Stimulated activated CD8-positive, alpha-beta memory T cell treated with anti-CD3 and anti-CD28 coated beads, Interleukin-15, amount 100 ng/mL, for 4 hours (primary cell): ENCODE results near the gene DMGDH.
A peak's percentile ranks its signal among the peaks of the same experiment; 100 is the strongest.
"Not testable (repeated sequence)": the region's sequence is repeated elsewhere in the genome, so short reads cannot be mapped to it uniquely, and the experiment has no call there.

ENCODE experiments used
- DNase-seq, 2 donors: peaks; one replicate each; pipeline ENCODE4 v3.0.0-alpha.2; 2020; ENCODE audit warnings: low read depth in 2 of 2

The DMGDH gene

GRCh38 chr5:79011869-79012268, 57.6 kb downstream of the DMGDH start:
- no peak for DNase-seq

- DNase-seq = no peak
Observed at GRCh38 chr5:79011219-79011836, 58.1 kb downstream of the DMGDH start.

DNA sequence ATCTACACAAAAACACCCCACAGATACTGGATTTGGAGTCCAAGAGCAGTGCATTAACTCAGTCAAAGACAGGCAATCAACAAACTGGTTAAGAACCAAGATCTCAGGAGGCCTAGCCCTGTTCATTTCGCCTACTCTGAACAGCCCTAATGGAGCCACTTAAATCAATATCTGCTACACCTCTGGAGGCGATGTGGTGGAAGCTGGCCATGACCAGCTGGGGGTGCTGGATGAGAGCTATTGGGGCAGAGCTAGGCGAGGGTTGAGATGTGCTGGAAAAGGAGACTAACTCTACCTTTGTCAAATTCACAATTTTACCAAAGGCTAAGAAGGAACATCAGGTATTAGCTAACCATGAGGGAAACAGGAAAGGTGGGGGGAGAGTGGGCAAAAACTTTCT, 61.1 kb downstream of the DMGDH start:
- no peak for DNase-seq

GRCh38 chr5:79007872-79008271, 61.6 kb downstream of the DMGDH start:
- DNase-seq = no peak

- DNase-seq = no peak
Observed at GRCh38 chr5:79005936-79006631, 63.4 kb downstream of the DMGDH start.

DNA sequence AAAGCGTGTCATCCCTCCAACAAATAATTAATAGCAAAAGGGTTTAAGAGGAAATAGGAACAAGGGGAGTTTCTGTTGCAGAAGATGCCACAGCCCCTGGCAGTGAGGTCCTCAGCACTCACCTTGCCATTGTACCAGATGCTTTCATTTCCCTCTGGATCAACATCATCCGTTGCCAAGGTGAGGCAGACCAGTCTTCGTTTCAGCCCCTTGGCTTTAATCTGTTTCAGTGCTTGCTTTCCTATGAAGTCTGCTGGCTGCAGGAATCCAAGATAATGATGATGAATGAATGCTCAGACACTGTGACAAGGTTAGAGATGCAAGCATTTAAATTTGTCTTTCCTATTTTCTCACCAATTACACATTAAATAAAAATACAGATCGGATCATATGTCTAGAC, 64.3 kb downstream of the DMGDH start:
- DNase-seq = no peak

GRCh38 chr5:79002374-79002773, 67.1 kb downstream of the DMGDH start:
- DNase-seq = no peak

DNA sequence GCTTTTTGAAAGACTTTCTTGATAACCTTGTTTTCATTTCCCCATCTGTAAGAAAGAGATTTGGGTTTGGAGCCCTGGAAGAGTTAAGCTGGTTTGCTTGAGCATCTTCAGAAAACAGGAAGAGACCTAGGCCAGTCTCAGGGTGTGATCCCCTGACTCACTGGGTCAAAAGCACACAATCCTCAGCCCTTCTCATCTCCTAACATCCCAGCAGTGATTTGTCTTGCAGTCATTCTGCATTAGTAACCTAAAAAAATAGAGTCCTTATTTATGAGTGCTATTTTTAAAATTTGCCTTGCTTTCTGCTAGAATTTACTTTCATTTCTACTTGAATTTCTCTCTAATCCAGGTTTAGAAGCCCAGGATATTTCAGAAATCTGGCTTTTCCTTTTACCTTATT, 68.0 kb downstream of the DMGDH start:
- DNase-seq = no peak

DNA sequence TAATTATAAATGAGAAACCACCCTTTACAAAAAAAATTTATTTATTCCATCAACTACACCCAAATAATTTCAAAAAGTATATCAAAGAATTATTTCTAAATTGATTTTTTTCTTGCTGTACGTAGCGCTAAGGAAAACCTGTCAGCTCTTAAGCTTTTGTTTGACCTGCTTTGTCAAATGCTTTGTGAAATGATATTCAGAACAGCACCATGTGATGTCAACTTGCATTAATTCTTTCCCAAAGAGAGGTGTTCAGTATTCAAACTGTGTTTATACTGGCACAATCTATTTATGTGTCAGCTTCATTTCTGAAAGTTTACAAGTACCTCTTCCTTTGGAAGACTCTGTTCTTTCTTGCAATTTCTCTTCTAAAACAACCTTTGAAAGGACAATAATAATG, 72.4 kb downstream of the DMGDH start:
- no peak for DNase-seq

- DNase-seq = no peak
Observed at GRCh38 chr5:78995521-78996007, 73.9 kb downstream of the DMGDH start.

GRCh38 chr5:78993165-78993564, 76.3 kb downstream of the DMGDH start:
- no peak for DNase-seq

DNA sequence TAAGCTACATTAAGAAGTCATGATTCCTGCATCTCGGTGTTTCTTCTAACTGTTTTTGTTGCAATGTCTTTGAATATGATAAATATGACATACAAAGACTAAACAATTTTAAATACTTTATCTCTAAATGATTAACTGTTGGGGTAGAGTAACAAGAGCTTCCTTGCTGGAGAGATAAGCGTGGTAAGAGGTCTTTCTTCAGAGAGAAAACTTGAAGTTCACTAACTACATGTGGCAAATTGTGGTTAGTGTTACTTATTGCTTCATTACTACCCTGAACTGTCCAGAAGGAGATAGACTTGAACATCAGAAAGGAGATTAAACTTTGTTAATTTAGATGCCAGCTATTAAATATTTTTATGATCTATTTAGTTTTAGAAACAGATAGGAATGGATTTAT, 77.3 kb downstream of the DMGDH start:
- no peak for DNase-seq

GRCh38 chr5:78989080-78989479, 80.4 kb downstream of the DMGDH start:
- DNase-seq = no peak

GRCh38 chr5:78985725-78986223, 83.7 kb downstream of the DMGDH start:
- peak; percentile 30 to 47 for DNase-seq

DNA sequence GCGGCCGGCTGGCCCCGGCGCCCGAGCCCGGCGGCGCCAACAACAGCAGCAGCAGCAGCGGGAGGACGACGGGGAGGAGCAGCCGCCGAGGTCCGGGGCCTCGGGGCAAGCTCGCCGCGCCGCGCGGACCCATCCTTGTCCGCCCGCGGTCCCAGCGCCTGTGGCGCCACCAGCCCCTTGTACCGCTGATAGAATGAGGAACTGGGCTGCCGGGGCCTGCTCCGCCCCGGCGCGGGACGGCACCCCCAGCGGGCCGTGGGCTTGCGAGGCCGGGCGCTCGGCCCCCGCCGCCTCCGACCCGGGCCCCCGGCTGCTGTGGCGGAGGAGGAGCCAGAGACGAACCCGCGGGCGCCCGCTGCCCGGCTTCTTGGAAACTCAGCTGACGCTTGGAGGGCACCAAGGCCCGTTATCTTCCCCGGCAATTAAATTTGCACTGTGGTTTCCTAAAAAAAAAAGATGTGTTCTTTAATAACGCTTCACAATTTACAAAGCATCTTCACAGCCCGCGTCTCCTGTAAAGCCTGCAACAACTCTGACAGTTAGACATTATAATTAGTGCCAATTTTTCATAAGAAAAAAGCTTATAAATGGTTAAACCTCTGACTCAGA, 84.3 kb downstream of the DMGDH start, which contains the start of gene ARSB:
TSS of gene ARSB (minus strand) at position 195 of the 609 bp plus-strand sequence. CDS start at position 133, 62 bp downstream.
- DNase-seq = peak; percentile 30 to 38

- peak; percentile 64 to 68 for DNase-seq
Observed at GRCh38 chr5:78984439-78985115, 84.9 kb downstream of the DMGDH start.

DNA sequence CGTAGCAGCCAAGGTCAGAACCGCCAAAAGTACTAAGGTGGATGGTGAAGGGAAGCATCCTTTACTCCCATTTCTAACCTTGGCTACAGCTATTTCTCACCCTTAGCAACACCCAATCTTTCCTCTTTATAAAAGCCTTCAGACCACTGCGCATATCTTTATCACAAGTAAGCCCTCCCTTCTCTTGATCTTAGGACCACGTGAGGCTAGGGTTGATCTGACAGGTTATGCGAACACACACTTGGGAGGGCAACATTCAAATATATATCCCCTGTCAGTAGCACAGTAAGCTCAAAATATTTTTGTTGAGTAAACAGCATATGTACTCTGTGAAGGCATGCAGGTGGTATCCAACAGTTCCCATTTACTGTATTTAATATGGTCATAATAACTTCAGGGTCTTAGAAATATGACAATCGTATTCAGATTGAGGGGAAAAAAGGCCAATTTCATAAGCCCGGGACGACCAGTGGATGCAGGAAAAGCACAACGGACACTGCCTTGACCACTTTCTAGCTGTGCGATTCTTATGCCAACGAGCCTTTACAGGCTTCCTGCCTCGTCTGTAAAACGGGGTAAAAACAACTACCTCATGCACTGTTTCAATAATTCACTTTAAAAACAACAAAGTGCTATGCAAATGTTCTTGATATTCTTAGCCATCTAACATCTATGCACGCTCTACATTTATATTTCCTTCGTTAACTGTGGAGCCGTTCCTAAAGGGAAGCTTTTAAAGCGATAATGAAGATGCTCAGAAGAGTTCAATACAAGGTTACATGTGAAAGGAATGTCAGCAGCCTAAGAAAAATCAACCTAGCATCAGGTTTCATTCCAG, 85.7 kb downstream of the DMGDH start:
- no peak for DNase-seq

DNA sequence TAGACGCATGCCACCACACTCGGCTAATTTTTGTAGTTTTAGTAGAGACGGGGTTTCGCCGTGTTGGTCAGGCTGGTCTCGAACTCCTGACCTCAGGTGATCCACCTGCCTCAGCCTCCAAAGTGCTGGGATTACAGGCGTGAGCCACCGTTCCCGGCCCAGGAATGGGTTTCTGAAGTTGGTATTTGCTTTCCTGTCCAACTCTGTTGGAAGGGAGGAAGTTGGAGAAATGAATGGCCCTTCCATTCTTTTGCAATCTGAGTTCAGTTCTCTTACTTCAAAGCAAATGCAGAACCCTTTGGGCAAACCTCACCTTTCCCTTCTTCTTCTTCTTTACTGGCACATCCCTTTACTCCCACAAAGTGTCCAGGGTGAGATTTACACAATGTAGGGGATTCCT, 86.3 kb downstream of the DMGDH start:
- not testable (repeated sequence) for DNase-seq

GRCh38 chr5:78979909-78980308, 89.6 kb downstream of the DMGDH start:
- DNase-seq = no peak

- DNase-seq = no peak
Observed at GRCh38 chr5:78979117-78979742, 90.2 kb downstream of the DMGDH start.

- DNase-seq = no peak
Observed at GRCh38 chr5:78975035-78975434, 94.4 kb downstream of the DMGDH start.
